ENCODE results near the gene TSHZ1. TPM values are rescaled to one million over a fixed set of nuclear protein-coding genes. Genes with fewer than 3 reads are reported as not detected.

The TSHZ1 gene
- polyA plus RNA-seq, 1 of the 3 experiments (the other 2 are of a cell fraction): 2.6 TPM

DNA sequence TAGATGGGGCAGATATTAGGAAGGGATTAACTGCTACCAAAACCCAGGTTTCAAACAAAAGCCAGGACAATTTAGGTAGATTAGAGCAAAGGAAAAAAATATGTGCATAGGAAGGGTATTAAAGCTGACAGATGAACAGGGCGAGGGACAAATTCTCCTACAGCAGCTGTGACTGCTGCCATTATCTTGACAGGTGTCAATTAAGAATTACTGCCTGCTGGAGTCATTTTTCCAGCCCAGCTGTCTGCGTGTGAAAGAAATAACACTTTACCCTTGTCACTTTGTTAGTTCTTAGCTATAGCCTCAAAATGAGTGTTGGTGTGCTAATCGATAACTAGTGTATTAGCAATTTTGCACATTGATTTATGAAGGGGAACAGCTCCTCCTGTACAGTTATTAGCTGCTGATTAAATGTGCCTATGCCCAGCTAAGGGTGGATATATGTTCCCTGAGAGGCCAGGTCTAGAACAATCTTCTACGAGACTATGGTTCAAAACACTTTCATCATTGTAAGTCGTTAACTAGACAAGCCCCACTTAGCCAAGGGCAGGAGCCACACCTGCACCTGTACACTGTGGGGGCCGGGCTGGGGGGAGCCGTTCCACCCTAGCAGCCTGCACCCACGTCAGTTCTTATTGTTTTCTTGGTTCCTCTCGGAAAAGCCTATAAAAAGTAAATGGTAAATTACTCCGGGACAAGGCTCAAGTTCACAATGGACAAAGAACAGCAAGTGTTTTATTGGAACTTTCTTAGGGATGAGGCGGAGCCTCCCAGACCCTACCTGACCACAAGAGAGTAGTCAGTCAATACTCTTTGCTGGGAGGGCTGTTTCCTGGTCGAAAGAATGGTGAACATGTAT lies 7.7 kb downstream of the TSHZ1 start:
- Histone ChIP-seq H3K79me2 (ENCODE audit: insufficient read depth) (peaks cover 24% of the 10 kb centered on the region; the same call in 1 of the 2 replicates), H3K4me3 (ENCODE audit: low read depth in 2 of 2, low read length in 1 of 2) (no peak overlapping the region), H3K27ac (ENCODE audit: low read depth in 2 of 2, low read length in 1 of 2) (no peak overlapping the region), H4K20me1 (ENCODE audit: insufficient read depth) (no peaks in the 10 kb centered on the region; the same call in 1 of the 2 replicates), H3K4me1 (ENCODE audit: control insufficient read depth in 1 of 2, insufficient read depth in 2 of 2, low read depth in 1 of 2, low read length in 1 of 2) (peaks cover 6 to 18% of the 10 kb centered on the region in 2 experiments; a peak in 3 of 4 replicates), H3K9me2 (no peaks in the 10 kb centered on the region), H3K9ac (no peak overlapping the region), H3F3A (replicated peaks; ENCODE audit: insufficient read depth) (peaks cover under 1% of the 10 kb centered on the region), H3K27me3 (ENCODE audit: insufficient read depth) (no peaks in the 10 kb centered on the region), H3K36me3 (replicated peaks in 1 of 2; ENCODE audit: control insufficient read depth in 1 of 2, insufficient read depth in 2 of 2, low read length in 1 of 2) (no peaks in the 10 kb centered on the region), H2AFZ (ENCODE audit: low read depth) (no peak overlapping the region), H3K9me3 (no peaks in the 10 kb centered on the region), H3K4me2 (no peak overlapping the region)
- DNase-seq: no peak
- TF ChIP-seq, protein P1, sequence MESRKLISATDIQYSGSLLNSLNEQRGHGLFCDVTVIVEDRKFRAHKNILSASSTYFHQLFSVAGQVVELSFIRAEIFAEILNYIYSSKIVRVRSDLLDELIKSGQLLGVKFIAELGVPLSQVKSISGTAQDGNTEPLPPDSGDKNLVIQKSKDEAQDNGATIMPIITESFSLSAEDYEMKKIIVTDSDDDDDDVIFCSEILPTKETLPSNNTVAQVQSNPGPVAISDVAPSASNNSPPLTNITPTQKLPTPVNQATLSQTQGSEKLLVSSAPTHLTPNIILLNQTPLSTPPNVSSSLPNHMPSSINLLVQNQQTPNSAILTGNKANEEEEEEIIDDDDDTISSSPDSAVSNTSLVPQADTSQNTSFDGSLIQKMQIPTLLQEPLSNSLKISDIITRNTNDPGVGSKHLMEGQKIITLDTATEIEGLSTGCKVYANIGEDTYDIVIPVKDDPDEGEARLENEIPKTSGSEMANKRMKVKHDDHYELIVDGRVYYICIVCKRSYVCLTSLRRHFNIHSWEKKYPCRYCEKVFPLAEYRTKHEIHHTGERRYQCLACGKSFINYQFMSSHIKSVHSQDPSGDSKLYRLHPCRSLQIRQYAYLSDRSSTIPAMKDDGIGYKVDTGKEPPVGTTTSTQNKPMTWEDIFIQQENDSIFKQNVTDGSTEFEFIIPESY (IDR thresholded peaks at IDR 0.05; ENCODE audit: borderline replicate concordance, low read depth): no peak
- TF ChIP-seq, protein P2, sequence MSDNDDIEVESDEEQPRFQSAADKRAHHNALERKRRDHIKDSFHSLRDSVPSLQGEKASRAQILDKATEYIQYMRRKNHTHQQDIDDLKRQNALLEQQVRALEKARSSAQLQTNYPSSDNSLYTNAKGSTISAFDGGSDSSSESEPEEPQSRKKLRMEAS (IDR thresholded peaks at IDR 0.05; ENCODE audit: low read depth): no peak
- TF ChIP-seq GABPA (IDR thresholded peaks at IDR 0.05; ENCODE audit: low read depth) (no peak), EP300 (IDR thresholded peaks at IDR 0.05; ENCODE audit: borderline replicate concordance in 1 of 2, low read depth in 1 of 2, low read length in 1 of 2) (no peak), MXI1 (IDR thresholded peaks at IDR 0.05; ENCODE audit: low read depth, low read length) (no peak), POLR2AphosphoS5 (IDR thresholded peaks at IDR 0.05; ENCODE audit: low read depth, low read length) (no peak), NFIC (IDR thresholded peaks at IDR 0.05; ENCODE audit: borderline replicate concordance) (no peak), YY1 (IDR thresholded peaks at IDR 0.05; ENCODE audit: low read depth) (no peak), CHD2 (IDR thresholded peaks at IDR 0.05; ENCODE audit: low read length, partially characterized antibody) (no peak), SMC3 (IDR thresholded peaks at IDR 0.05; ENCODE audit: low read depth, low read length) (no peak)
- ChIA-PET CTCF (no interaction called here), POLR2A (no interaction called here)
- WGBS (ENCODE audit: low lambda C conversion rate): 96% methylated on average over 12 of the region's 12 CpGs

DNA sequence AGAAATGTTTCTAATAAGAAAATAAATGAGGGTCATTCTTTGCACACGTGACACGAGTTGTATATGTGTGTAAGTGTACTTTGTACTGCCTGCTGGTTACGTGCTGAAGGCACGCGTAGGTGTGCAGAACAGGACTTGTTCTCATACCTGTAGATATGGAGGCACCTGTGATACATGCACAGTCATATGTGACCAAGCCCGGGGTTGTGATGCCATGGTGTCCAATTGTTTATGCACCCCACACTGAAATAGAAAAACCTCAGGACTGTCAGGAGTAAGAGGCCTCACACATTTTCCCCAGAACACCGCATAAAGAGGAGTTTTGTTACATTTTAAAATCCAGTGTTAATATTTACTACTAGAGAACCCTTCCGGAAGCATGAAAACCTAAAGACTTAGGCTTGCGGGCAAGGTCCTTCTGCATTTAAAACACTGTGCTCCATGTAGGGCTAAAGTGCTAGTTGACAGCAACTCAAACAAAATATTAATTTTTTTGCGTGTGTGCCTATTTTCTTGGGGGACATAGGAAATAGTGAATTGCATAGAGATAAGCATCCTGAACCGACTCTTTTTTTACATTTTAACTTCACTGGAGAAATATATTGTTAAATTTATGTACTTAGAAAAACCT lies 9.3 kb downstream of the TSHZ1 start:
- DNase-seq: no peak
- H3K9me2 ChIP-seq: no peaks in the 10 kb centered on the region
- no peaks in the 10 kb centered on the region for H3K9me3 ChIP-seq
- peaks cover 0 to 17% of the 10 kb centered on the region in 2 experiments; a peak in 2 of 4 replicates for H3K4me1 ChIP-seq (ENCODE audit: control insufficient read depth in 1 of 2, insufficient read depth in 2 of 2, low read depth in 1 of 2, low read length in 1 of 2)
- no peak overlapping the region for H3K27ac ChIP-seq (ENCODE audit: low read depth in 2 of 2, low read length in 1 of 2)
- WGBS (ENCODE audit: low lambda C conversion rate): 94% methylated on average over 11 of the region's 11 CpGs
- no peak overlapping the region for H2AFZ ChIP-seq (ENCODE audit: low read depth)
- ChIA-PET POLR2A (no interaction called here), CTCF (interaction anchor here (1.2 kb wide), 1 partner anchor 567 kb away, joined by 3 read pairs; no protein-coding TSS in a partner anchor)
- H3K79me2 ChIP-seq (ENCODE audit: insufficient read depth): peaks cover 17% of the 10 kb centered on the region; the same call in 1 of the 2 replicates
- no peaks in the 10 kb centered on the region for H3F3A ChIP-seq (replicated peaks; ENCODE audit: insufficient read depth)
- H3K27me3 ChIP-seq (ENCODE audit: insufficient read depth): no peaks in the 10 kb centered on the region
- no peak overlapping the region for H3K4me2 ChIP-seq
- H3K9ac ChIP-seq: no peak overlapping the region
- H3K36me3 ChIP-seq (replicated peaks in 1 of 2; ENCODE audit: control insufficient read depth in 1 of 2, insufficient read depth in 2 of 2, low read length in 1 of 2): no peaks in the 10 kb centered on the region
- no peaks in the 10 kb centered on the region; the same call in 1 of the 2 replicates for H4K20me1 ChIP-seq (ENCODE audit: insufficient read depth)
- H3K4me3 ChIP-seq (ENCODE audit: low read depth in 2 of 2, low read length in 1 of 2): no peak overlapping the region
- TF ChIP-seq, protein P3, sequence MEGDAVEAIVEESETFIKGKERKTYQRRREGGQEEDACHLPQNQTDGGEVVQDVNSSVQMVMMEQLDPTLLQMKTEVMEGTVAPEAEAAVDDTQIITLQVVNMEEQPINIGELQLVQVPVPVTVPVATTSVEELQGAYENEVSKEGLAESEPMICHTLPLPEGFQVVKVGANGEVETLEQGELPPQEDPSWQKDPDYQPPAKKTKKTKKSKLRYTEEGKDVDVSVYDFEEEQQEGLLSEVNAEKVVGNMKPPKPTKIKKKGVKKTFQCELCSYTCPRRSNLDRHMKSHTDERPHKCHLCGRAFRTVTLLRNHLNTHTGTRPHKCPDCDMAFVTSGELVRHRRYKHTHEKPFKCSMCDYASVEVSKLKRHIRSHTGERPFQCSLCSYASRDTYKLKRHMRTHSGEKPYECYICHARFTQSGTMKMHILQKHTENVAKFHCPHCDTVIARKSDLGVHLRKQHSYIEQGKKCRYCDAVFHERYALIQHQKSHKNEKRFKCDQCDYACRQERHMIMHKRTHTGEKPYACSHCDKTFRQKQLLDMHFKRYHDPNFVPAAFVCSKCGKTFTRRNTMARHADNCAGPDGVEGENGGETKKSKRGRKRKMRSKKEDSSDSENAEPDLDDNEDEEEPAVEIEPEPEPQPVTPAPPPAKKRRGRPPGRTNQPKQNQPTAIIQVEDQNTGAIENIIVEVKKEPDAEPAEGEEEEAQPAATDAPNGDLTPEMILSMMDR (IDR thresholded peaks at IDR 0.05): no peak
- no peak for TF ChIP-seq EZH2phosphoT487 (IDR thresholded peaks at IDR 0.05; ENCODE audit: borderline replicate concordance, low read depth)
- TF ChIP-seq MEF2A (IDR thresholded peaks at IDR 0.05; ENCODE audit: borderline replicate concordance, low read depth): no peak
- TF ChIP-seq NRF1 (IDR thresholded peaks at IDR 0.05; ENCODE audit: low read depth, low read length): no peak
- TF ChIP-seq, protein P4, sequence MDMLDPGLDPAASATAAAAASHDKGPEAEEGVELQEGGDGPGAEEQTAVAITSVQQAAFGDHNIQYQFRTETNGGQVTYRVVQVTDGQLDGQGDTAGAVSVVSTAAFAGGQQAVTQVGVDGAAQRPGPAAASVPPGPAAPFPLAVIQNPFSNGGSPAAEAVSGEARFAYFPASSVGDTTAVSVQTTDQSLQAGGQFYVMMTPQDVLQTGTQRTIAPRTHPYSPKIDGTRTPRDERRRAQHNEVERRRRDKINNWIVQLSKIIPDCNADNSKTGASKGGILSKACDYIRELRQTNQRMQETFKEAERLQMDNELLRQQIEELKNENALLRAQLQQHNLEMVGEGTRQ (IDR thresholded peaks at IDR 0.05; ENCODE audit: borderline replicate concordance, low read depth, low read length): no peak
- no peak for TF ChIP-seq SIN3A (IDR thresholded peaks at IDR 0.05; ENCODE audit: borderline replicate concordance, low read depth, low read length)
- TF ChIP-seq, protein P5, sequence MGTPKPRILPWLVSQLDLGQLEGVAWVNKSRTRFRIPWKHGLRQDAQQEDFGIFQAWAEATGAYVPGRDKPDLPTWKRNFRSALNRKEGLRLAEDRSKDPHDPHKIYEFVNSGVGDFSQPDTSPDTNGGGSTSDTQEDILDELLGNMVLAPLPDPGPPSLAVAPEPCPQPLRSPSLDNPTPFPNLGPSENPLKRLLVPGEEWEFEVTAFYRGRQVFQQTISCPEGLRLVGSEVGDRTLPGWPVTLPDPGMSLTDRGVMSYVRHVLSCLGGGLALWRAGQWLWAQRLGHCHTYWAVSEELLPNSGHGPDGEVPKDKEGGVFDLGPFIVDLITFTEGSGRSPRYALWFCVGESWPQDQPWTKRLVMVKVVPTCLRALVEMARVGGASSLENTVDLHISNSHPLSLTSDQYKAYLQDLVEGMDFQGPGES (IDR thresholded peaks at IDR 0.05; ENCODE audit: low read depth, low read length): no peak
- TF ChIP-seq ELF1 (IDR thresholded peaks at IDR 0.05): no peak
- no peak for TF ChIP-seq TAF1 (IDR thresholded peaks at IDR 0.05; ENCODE audit: borderline replicate concordance, low read depth, low read length)
- no peak for TF ChIP-seq TEAD4 (IDR thresholded peaks at IDR 0.05; ENCODE audit: borderline replicate concordance, insufficient read depth)
- no peak for TF ChIP-seq GABPA (IDR thresholded peaks at IDR 0.05; ENCODE audit: low read depth)

Measured in SK-N-SH (cell line).